Mammary epithelial cell (primary cell): ENCODE measurements around the gene RAMP1.

Source experiments
- CTCF ChIP-seq, 2 donors: IDR thresholded peaks in 1 of 2; conservative IDR thresholded peaks in 1 of 2; 2 replicates each; pipeline ENCODE4 v1.5.1; 2011 to 2012; ENCODE audit warnings: inconsistent platforms in 2 of 2, low read length in 2 of 2, mild to moderate bottlenecking in 2 of 2, control low read depth in 1 of 2, low read depth in 1 of 2; ENCODE audit not compliant: insufficient read depth in 1 of 2; ENCODE audit errors: extremely low read depth in 1 of 2
- EZH2 ChIP-seq: IDR thresholded peaks from 2 replicates; pipeline ENCODE4 v1.6.1; 2012; ENCODE audit warnings: low read length, inconsistent platforms, borderline replicate concordance

- TF ChIP-seq CTCF (conservative IDR thresholded peaks at IDR 0.05 in 1 of 2, IDR thresholded peaks at IDR 0.05 in 1 of 2; ENCODE audit: extremely low read depth in 1 of 2, insufficient read depth in 1 of 2, low read depth in 1 of 2, low read length in 2 of 2) (peak; percentile 89 to 97), EZH2 (no peak)
Measured at GRCh38 chr2:237858294-237859081, 935 bp upstream of the RAMP1 start.
